Endothelial cell of umbilical vein (primary cell): ENCODE results near the gene HSPB3. TPM values are rescaled to one million over a fixed set of nuclear protein-coding genes. Genes with fewer than 3 reads are reported as not detected.

Experiments
- BruUV-seq: library from RNA; stranded (reverse); fragments of 400-500 nt; replicated peaks from 2 replicates; lab custom pipeline; 2021; lab: Mats Ljungman, UMichigan
- CTCF ChIA-PET: fragments of 300-600, 350-600 bp; sonication (Branson Sonifier 250); formaldehyde crosslinking; loops from one replicate; lab custom pipeline; 2021; ENCODE audit warnings: antibody characterized with exemption, inconsistent platforms; lab: Charles Lee
- POLR2A ChIA-PET: fragments of 300-600, 350-600 bp; sonication (Branson Sonifier 250); formaldehyde crosslinking; loops from one replicate; lab custom pipeline; 2021; ENCODE audit warnings: antibody characterized with exemption, inconsistent platforms; lab: Charles Lee
- DNase-seq: peaks from one replicate; pipeline ENCODE4 v3.0.0-alpha.2; 2011; ENCODE audit warnings: low read depth, low spot score
- FAIRE-seq: peaks from 2 replicates; lab custom pipeline; 2011; peaks lifted over from hg19 to GRCh38; lab: Jason Lieb, UNC
- H2AFZ ChIP-seq: 2 replicates; pipeline ENCODE4 v1.6.0; 2012; ENCODE audit warnings: low read depth, low read length, control low read depth, inconsistent platforms
- H3K27ac ChIP-seq: 2 replicates; pipeline ENCODE4 v1.5.1; 2011; ENCODE audit warnings: low read depth, mild to moderate bottlenecking, control low read depth, low read length, moderate library complexity; ENCODE audit not compliant: insufficient read depth
- H3K27me3 ChIP-seq, 2 experiments: 2 replicates each; pipeline versions ENCODE4 v1.6.0 to v1.6.1; 2011; ENCODE audit warnings: low read length in 2 of 2, mixed read lengths in 1 of 2; ENCODE audit not compliant: control insufficient read depth in 2 of 2, insufficient read depth in 2 of 2
- H3K36me3 ChIP-seq, 2 experiments: 2 replicates in 1 of 2; 3 replicates in 1 of 2; pipeline ENCODE4 v1.5.1; 2011; ENCODE audit warnings: low read length in 2 of 2, mild to moderate bottlenecking in 1 of 2, moderate library complexity in 1 of 2; ENCODE audit not compliant: control insufficient read depth in 2 of 2, insufficient read depth in 2 of 2; ENCODE audit errors: extremely low read depth in 1 of 2
- H3K4me1 ChIP-seq: 3 replicates; pipeline ENCODE4 v1.5.1; 2011; ENCODE audit warnings: mild to moderate bottlenecking, low read length; ENCODE audit not compliant: control insufficient read depth, insufficient read depth; ENCODE audit errors: extremely low read depth
- H3K4me2 ChIP-seq: 2 replicates; pipeline ENCODE4 v1.6.1; 2011; ENCODE audit warnings: low read length, control low read depth, mixed read lengths; ENCODE audit not compliant: insufficient read depth
- H3K4me3 ChIP-seq, 3 experiments: fragments of 200-600 bp in 1 of 3; sonication (generic), shearing (Covaris generic) in 1 of 3; replicated peaks in 1 of 3; 2 replicates each; pipeline ENCODE4 v1.5.1; 2011 to 2016; ENCODE audit warnings: control low read depth in 3 of 3, low read length in 3 of 3, mild to moderate bottlenecking in 2 of 3, inconsistent platforms in 1 of 3, low read depth in 1 of 3, moderate library complexity in 1 of 3; ENCODE audit not compliant: insufficient read depth in 1 of 3
- H3K79me2 ChIP-seq: 2 replicates; pipeline ENCODE4 v1.6.0; 2012; ENCODE audit warnings: low read length, inconsistent platforms; ENCODE audit not compliant: control insufficient read depth, insufficient read depth
- H3K9ac ChIP-seq: replicated peaks from 2 replicates; pipeline ENCODE3; 2011; ENCODE audit warnings: low read length, control low read depth; ENCODE audit not compliant: insufficient read depth; ENCODE audit errors: extremely low read depth
- H3K9me1 ChIP-seq: replicated peaks from 3 replicates; pipeline ENCODE4 v1.6.0; 2011; ENCODE audit warnings: mild to moderate bottlenecking, low read length; ENCODE audit not compliant: control insufficient read depth, insufficient read depth; ENCODE audit errors: extremely low read depth
- H3K9me3 ChIP-seq: replicated peaks from 2 replicates; pipeline ENCODE4 v1.5.1; 2012; ENCODE audit warnings: low read length, inconsistent platforms; ENCODE audit not compliant: control insufficient read depth, insufficient read depth
- H4K20me1 ChIP-seq: replicated peaks from 2 replicates; pipeline ENCODE3; 2011; ENCODE audit warnings: mild to moderate bottlenecking, low read length; ENCODE audit not compliant: control insufficient read depth, insufficient read depth; ENCODE audit errors: extremely low read depth
- EZH2 ChIP-seq: IDR thresholded peaks from 2 replicates; pipeline ENCODE4 v1.6.1; 2012; ENCODE audit warnings: borderline replicate concordance, low read depth, mild to moderate bottlenecking, moderate library complexity, low read length, inconsistent platforms; ENCODE audit not compliant: severe bottlenecking
- FOS ChIP-seq: IDR thresholded peaks from 2 replicates; pipeline ENCODE4 v1.6.1; 2011; ENCODE audit warnings: mild to moderate bottlenecking, low read length, moderate library complexity, borderline replicate concordance; ENCODE audit not compliant: insufficient read depth
- GATA2 ChIP-seq: IDR thresholded peaks from 2 replicates; pipeline ENCODE4 v1.7.0; 2011; ENCODE audit warnings: low read depth, mild to moderate bottlenecking, moderate library complexity, mixed read lengths, low read length; ENCODE audit not compliant: insufficient read length, insufficient read depth
- JUN ChIP-seq: IDR thresholded peaks from 2 replicates; pipeline ENCODE4 v1.6.1; 2011; ENCODE audit warnings: borderline replicate concordance, low read depth; ENCODE audit not compliant: insufficient read length, insufficient read depth
- MAX ChIP-seq: IDR thresholded peaks from 2 replicates; pipeline ENCODE4 v1.6.1; 2011; ENCODE audit not compliant: insufficient read depth, insufficient read length
- MYC ChIP-seq: IDR thresholded peaks from one replicate; pipeline ENCODE4 v1.6.1; 2011; ENCODE audit warnings: mild to moderate bottlenecking, low read depth, low read length
- POLR2A ChIP-seq: IDR thresholded peaks from 2 replicates; pipeline ENCODE4 v1.6.1; 2012; ENCODE audit warnings: low read depth, mild to moderate bottlenecking, control low read depth, low read length
- POLR2AphosphoS5 ChIP-seq: IDR thresholded peaks from 2 replicates; pipeline ENCODE4 v1.6.1; 2012; ENCODE audit warnings: low read depth, mild to moderate bottlenecking, control low read depth, low read length, moderate library complexity; ENCODE audit not compliant: insufficient read depth
- dilution Hi-C: fragments of 300-500 bp; cut with MboI; formaldehyde crosslinking; loops from one replicate; pipeline ENCODE4 v1.15.0; 2019; ENCODE audit warnings: low sequenced_read_pairs; ENCODE audit not compliant: extremely low pct_ligation_motif_present
- intact Hi-C: fragments of 100-400 bp; cut with micrococcal nuclease; formaldehyde crosslinking; loops from one replicate; pipeline ENCODE4 v1.10.0; 2022
- polyA plus RNA-seq, 4 experiments: library from polyadenylated mRNA; depleted of rRNA in 3 of 4; stranded (reverse) in 3 of 4; unstranded in 1 of 4; fragments of >200 nt; gene quantifications; 2 replicates each; pipeline versions ENCODE4 v1.2.1 to v1.2.3, GENCODE V29; 2011 to 2012; ENCODE audit warnings: missing spikeins in 1 of 4
- total RNA-seq: library from RNA; stranded (reverse); gene quantifications from 2 replicates; pipeline ENCODE4 v1.2.3, GENCODE V29; 2021
- TF ChIP-seq, protein P1 (sequence below), 2 donors: IDR thresholded peaks; 1 replicate in 1 of 2; 2 replicates in 1 of 2; pipeline ENCODE4 v1.5.1; 2011; ENCODE audit warnings: low read length in 2 of 2, mild to moderate bottlenecking in 2 of 2, moderate library complexity in 2 of 2, control low read depth in 1 of 2, inconsistent platforms in 1 of 2, low read depth in 1 of 2; ENCODE audit not compliant: insufficient read depth in 1 of 2; ENCODE audit errors: extremely low read depth in 1 of 2

The HSPB3 gene
- total and polyA plus RNA-seq, 2 donors (not counting 3 experiments of a cell fraction or from before 2014, with no cell fraction given) = not detected

DNA sequence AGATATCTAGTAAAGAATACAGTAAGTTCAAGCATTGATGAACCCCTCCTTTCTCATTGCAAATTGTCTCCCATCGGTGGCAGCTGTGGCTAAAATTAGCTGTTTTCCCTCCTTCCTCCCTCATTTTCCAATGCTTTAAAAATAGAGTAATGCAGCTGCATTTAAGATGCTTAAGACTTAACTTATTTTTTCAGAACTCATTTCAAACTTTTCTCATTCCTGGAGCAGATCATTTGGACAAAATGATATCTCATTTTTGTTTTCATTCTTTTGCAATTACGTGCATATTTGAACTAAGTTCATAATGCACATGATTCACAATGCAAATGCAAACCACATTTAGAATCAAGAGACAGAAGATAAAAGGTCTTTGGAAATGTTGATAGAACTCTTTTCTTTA lies 14.6 kb downstream of the HSPB3 start:
- Histone ChIP-seq H2AFZ (no peak overlapping the region), H3K4me1 (no peaks in the 10 kb centered on the region), H3K9me3 (no peaks in the 10 kb centered on the region), H3K27ac (no peak overlapping the region), H3K36me3 (no peaks in the 10 kb centered on the region), H3K9me1 (no peaks in the 10 kb centered on the region), H3K4me3 (no peak overlapping the region), H3K9ac (no peak overlapping the region), H4K20me1 (no peaks in the 10 kb centered on the region), H3K79me2 (no peaks in the 10 kb centered on the region), H3K27me3 (peaks cover 2 to 10% of the 10 kb centered on the region in 2 experiments), H3K4me2 (no peak overlapping the region)
- DNase-seq (no peak), FAIRE-seq (no peak)
- POLR2A ChIA-PET = no interaction called here
- CTCF ChIA-PET = interaction anchor here (1.4 to 3.6 kb wide), 3 partner anchors 13 to 227 kb away, joined by 3 to 16 read pairs (median 9); no protein-coding TSS in a partner anchor
- TF ChIP-seq POLR2A = no peak
- TF ChIP-seq EZH2 = no peak
- TF ChIP-seq MAX = no peak
- TF ChIP-seq FOS = no peak
- no peak for TF ChIP-seq GATA2
- TF ChIP-seq, protein P1, sequence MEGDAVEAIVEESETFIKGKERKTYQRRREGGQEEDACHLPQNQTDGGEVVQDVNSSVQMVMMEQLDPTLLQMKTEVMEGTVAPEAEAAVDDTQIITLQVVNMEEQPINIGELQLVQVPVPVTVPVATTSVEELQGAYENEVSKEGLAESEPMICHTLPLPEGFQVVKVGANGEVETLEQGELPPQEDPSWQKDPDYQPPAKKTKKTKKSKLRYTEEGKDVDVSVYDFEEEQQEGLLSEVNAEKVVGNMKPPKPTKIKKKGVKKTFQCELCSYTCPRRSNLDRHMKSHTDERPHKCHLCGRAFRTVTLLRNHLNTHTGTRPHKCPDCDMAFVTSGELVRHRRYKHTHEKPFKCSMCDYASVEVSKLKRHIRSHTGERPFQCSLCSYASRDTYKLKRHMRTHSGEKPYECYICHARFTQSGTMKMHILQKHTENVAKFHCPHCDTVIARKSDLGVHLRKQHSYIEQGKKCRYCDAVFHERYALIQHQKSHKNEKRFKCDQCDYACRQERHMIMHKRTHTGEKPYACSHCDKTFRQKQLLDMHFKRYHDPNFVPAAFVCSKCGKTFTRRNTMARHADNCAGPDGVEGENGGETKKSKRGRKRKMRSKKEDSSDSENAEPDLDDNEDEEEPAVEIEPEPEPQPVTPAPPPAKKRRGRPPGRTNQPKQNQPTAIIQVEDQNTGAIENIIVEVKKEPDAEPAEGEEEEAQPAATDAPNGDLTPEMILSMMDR (IDR thresholded peaks at IDR 0.05; ENCODE audit: extremely low read depth in 1 of 2, insufficient read depth in 1 of 2, low read depth in 1 of 2, low read length in 2 of 2) = no peak
- no peak for TF ChIP-seq POLR2AphosphoS5
- no peak for TF ChIP-seq JUN
- TF ChIP-seq MYC = no peak
- intact Hi-C loops = no loop called here
- no TSS peak for BruUV-seq
- dilution Hi-C loops = no loop called here
